HepG2 (cell line): ENCODE measurements around the gene PLEKHA5.

Experiments used
- CTCF ChIP-seq: sonication (generic); formaldehyde crosslinking; IDR thresholded peaks from 2 replicates; pipeline ENCODE4 v1.5.0; 2020; ENCODE audit warnings: mild to moderate bottlenecking, missing genetic modification reagents, moderate library complexity
- MEIS1 ChIP-seq: sonication (generic); formaldehyde crosslinking; IDR thresholded peaks from 2 replicates; pipeline ENCODE4 v1.9.0; 2021; ENCODE audit warnings: mild to moderate bottlenecking, missing genetic modification reagents, moderate library complexity, borderline replicate concordance
- POLR2AphosphoS5 ChIP-seq: IDR thresholded peaks from 2 replicates; pipeline ENCODE4 v1.6.1; 2012; ENCODE audit warnings: low read depth, low read length
- PRDM15 ChIP-seq: sonication (generic); formaldehyde crosslinking; IDR thresholded peaks from 2 replicates; pipeline ENCODE4 v1.4.0; 2020; ENCODE audit warnings: missing genetic modification reagents
- PRPF4 ChIP-seq: fragments of 200-400 bp; formaldehyde crosslinking; IDR thresholded peaks from 2 replicates; pipeline ENCODE4 v1.6.1; 2016; ENCODE audit warnings: low read length, low read depth; ENCODE audit not compliant: poor library complexity, severe bottlenecking
- SP1 ChIP-seq, 2 experiments: fragments of 450-650 bp in 1 of 2; sonication (generic) in 1 of 2; formaldehyde crosslinking in 1 of 2; IDR thresholded peaks; 2 replicates each; pipeline versions ENCODE4 v1.4.0 to v1.6.1; 2016 to 2020; ENCODE audit warnings: missing genetic modification reagents in 1 of 2
- STAG1 ChIP-seq: sonication (generic); formaldehyde crosslinking; IDR thresholded peaks from 2 replicates; pipeline ENCODE4 v1.4.0; 2020; ENCODE audit warnings: missing genetic modification reagents
- TARDBP ChIP-seq: sonication (generic); formaldehyde crosslinking; IDR thresholded peaks from 2 replicates; pipeline ENCODE4 v1.8.0; 2022; ENCODE audit warnings: mild to moderate bottlenecking, missing genetic modification reagents
- ZBTB1 ChIP-seq: sonication (generic); formaldehyde crosslinking; IDR thresholded peaks from 2 replicates; pipeline ENCODE4 v1.4.0; 2020; ENCODE audit warnings: missing genetic modification reagents, borderline replicate concordance
- ZNF24 ChIP-seq: fragments of 450-650 bp; IDR thresholded peaks from 2 replicates; pipeline ENCODE4 v1.6.1; 2017; ENCODE audit warnings: antibody characterized with exemption, mild to moderate bottlenecking
- ZNF746 ChIP-seq: sonication (generic); formaldehyde crosslinking; IDR thresholded peaks from 2 replicates; pipeline ENCODE4 v1.8.0; 2022; ENCODE audit warnings: mild to moderate bottlenecking, missing genetic modification reagents
- TF ChIP-seq, protein P1 (sequence below): sonication (generic); formaldehyde crosslinking; IDR thresholded peaks from 2 replicates; pipeline ENCODE4 v1.5.0; 2020; ENCODE audit warnings: missing genetic modification reagents
- TF ChIP-seq, protein P2 (sequence below): sonication (generic); formaldehyde crosslinking; IDR thresholded peaks from 2 replicates; pipeline ENCODE4 v1.9.0; 2021; ENCODE audit warnings: missing genetic modification reagents, borderline replicate concordance
- TF ChIP-seq, protein P3 (sequence below): sonication (generic); formaldehyde crosslinking; IDR thresholded peaks from 2 replicates; pipeline ENCODE4 v1.8.1; 2022; ENCODE audit warnings: mild to moderate bottlenecking, missing genetic modification reagents

- TF ChIP-seq CTCF (CRISPR knock-in tag): no peak
- TF ChIP-seq POLR2AphosphoS5: no peak
- TF ChIP-seq, protein P1, sequence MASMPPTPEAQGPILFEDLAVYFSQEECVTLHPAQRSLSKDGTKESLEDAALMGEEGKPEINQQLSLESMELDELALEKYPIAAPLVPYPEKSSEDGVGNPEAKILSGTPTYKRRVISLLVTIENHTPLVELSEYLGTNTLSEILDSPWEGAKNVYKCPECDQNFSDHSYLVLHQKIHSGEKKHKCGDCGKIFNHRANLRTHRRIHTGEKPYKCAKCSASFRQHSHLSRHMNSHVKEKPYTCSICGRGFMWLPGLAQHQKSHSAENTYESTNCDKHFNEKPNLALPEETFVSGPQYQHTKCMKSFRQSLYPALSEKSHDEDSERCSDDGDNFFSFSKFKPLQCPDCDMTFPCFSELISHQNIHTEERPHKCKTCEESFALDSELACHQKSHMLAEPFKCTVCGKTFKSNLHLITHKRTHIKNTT (CRISPR knock-in tag): no peak
- TF ChIP-seq SP1 (IDR thresholded peaks at IDR 0.05): no peak
- no peak for TF ChIP-seq SP1 (CRISPR knock-in tag; IDR thresholded peaks at IDR 0.05)
- no peak for TF ChIP-seq STAG1 (CRISPR knock-in tag)
- no peak for TF ChIP-seq ZNF746 (CRISPR knock-in tag)
- TF ChIP-seq ZNF24: no peak
- TF ChIP-seq TARDBP (CRISPR knock-in tag): no peak
- TF ChIP-seq ZBTB1 (CRISPR knock-in tag): no peak
- TF ChIP-seq, protein P2, sequence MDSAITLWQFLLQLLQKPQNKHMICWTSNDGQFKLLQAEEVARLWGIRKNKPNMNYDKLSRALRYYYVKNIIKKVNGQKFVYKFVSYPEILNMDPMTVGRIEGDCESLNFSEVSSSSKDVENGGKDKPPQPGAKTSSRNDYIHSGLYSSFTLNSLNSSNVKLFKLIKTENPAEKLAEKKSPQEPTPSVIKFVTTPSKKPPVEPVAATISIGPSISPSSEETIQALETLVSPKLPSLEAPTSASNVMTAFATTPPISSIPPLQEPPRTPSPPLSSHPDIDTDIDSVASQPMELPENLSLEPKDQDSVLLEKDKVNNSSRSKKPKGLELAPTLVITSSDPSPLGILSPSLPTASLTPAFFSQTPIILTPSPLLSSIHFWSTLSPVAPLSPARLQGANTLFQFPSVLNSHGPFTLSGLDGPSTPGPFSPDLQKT (CRISPR knock-in tag): no peak
- no peak for TF ChIP-seq PRPF4
- TF ChIP-seq MEIS1 (CRISPR knock-in tag): no peak
- TF ChIP-seq PRDM15: no peak
- TF ChIP-seq, protein P3, sequence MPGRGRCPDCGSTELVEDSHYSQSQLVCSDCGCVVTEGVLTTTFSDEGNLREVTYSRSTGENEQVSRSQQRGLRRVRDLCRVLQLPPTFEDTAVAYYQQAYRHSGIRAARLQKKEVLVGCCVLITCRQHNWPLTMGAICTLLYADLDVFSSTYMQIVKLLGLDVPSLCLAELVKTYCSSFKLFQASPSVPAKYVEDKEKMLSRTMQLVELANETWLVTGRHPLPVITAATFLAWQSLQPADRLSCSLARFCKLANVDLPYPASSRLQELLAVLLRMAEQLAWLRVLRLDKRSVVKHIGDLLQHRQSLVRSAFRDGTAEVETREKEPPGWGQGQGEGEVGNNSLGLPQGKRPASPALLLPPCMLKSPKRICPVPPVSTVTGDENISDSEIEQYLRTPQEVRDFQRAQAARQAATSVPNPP (CRISPR knock-in tag): no peak
Measured at GRCh38 chr12:19285793-19286448, 156.4 kb downstream of the PLEKHA5 start.
